K562 (cell line): ENCODE results near the gene SIGLEC11. TPM values are rescaled to one million over a fixed set of nuclear protein-coding genes. Genes with fewer than 3 reads are reported as not detected.
A peak's percentile ranks its signal among the peaks of the same experiment; 100 is the strongest.

Source experiments
- ARID4B ChIP-seq: sonication (generic); formaldehyde crosslinking; IDR thresholded peaks from 2 replicates; pipeline ENCODE4 v1.8.0; 2022; ENCODE audit warnings: mild to moderate bottlenecking, missing genetic modification reagents
- ATF1 ChIP-seq, 2 experiments: fragments of 450-650 bp in 1 of 2; IDR thresholded peaks; 2 replicates each; pipeline ENCODE4 v1.6.1; 2016; ENCODE audit warnings: missing compliant biosample characterization in 1 of 2, missing genetic modification characterization in 1 of 2
- BRD4 ChIP-seq: fragments of 200-600 bp; sonication (generic); IDR thresholded peaks from 2 replicates; pipeline ENCODE4 v1.6.1; 2017; ENCODE audit warnings: inconsistent platforms
- CHD1 ChIP-seq: fragments of 200-600 bp; sonication (generic); IDR thresholded peaks from one replicate; pipeline ENCODE4 v1.6.1; 2012; ENCODE audit warnings: mild to moderate bottlenecking, moderate library complexity, low read length, inconsistent platforms
- DPF2 ChIP-seq: fragments of 450-650 bp; IDR thresholded peaks from 2 replicates; pipeline ENCODE4 v1.6.1; 2016
- ETV1 ChIP-seq: fragments of 450-650 bp; conservative IDR thresholded peaks from 2 replicates; pipeline ENCODE4 v1.6.1; 2016; ENCODE audit warnings: missing genetic modification characterization, control low read depth, low read depth, missing compliant biosample characterization
- RERE ChIP-seq: sonication (generic); formaldehyde crosslinking; IDR thresholded peaks from 2 replicates; pipeline ENCODE4 v1.8.0; 2023; ENCODE audit warnings: missing genetic modification reagents, mild to moderate bottlenecking, borderline replicate concordance
- THAP12 ChIP-seq: fragments of 250-450 bp; sonication (Bioruptor Pico); IDR thresholded peaks from 2 replicates; pipeline ENCODE4 v1.9.0; 2021; ENCODE audit warnings: mild to moderate bottlenecking, inconsistent platforms
- TRIM25 ChIP-seq: fragments of 450-650 bp; IDR thresholded peaks from 2 replicates; pipeline ENCODE4 v1.7.0; 2016; ENCODE audit warnings: borderline replicate concordance
- ZNF134 ChIP-seq: fragments of 250-450 bp; sonication (Bioruptor Pico); conservative IDR thresholded peaks from 2 replicates; pipeline ENCODE4 v1.4.0; 2020
- ZNF224 ChIP-seq: sonication (generic); formaldehyde crosslinking; IDR thresholded peaks from 2 replicates; pipeline ENCODE4 v1.8.0; 2022; ENCODE audit warnings: mild to moderate bottlenecking, missing genetic modification reagents
- ZNF785 ChIP-seq: fragments of 250-450 bp; sonication (Bioruptor Pico); IDR thresholded peaks from 2 replicates; pipeline ENCODE4 v1.4.0; 2020; ENCODE audit warnings: mild to moderate bottlenecking
- polyA plus RNA-seq, 8 experiments: library from polyadenylated mRNA; depleted of rRNA in 4 of 8; stranded (reverse) in 5 of 8; unstranded in 3 of 8; fragments of >200 nt; fragmentation: Nextera tagmentation in 2 of 8; fragmentation: Illumina TruSeq in 1 of 8; extraction: Ambion mirVana in 2 of 8; extraction: Trizol in 1 of 8; gene quantifications; 2 replicates each; pipeline versions ENCODE4 v1.2.1 to v1.2.3, GENCODE V29; 2011 to 2014; ENCODE audit warnings: inconsistent platforms in 1 of 8, missing spikeins in 1 of 8
- total RNA-seq, 7 experiments: library from RNA; depleted of rRNA in 6 of 7; stranded (reverse); fragments of >200 nt in 6 of 7; fragmentation: Illumina TruSeq in 2 of 7; extraction: Trizol in 2 of 7; gene quantifications; 2 replicates each; pipeline versions ENCODE4 v1.2.1 to v1.2.3, GENCODE V29; 2011 to 2021; ENCODE audit warnings: low replicate concordance in 1 of 7

Gene SIGLEC11
- total and polyA plus RNA-seq, 9 of the 15 experiments (the other 6 are each of a cell fraction or from before 2014, with no cell fraction given) = not detected

- TF ChIP-seq ARID4B (peak; percentile 67; the same call in 1 of the 2 replicates), THAP12 (CRISPR knock-in tag) (peak; percentile 73), RERE (CRISPR knock-in tag) (peak; percentile 20; the same call in 1 of the 2 replicates), ZNF224 (CRISPR knock-in tag) (no peak), ATF1 (CRISPR knock-in tag; IDR thresholded peaks at IDR 0.05) (no peak), ATF1 (tag; IDR thresholded peaks at IDR 0.05) (peak; percentile 83), DPF2 (peak; percentile 41; the same call in 1 of the 2 replicates), ETV1 (tag) (no peak), BRD4 (peak; percentile 67; the same call in 1 of the 2 replicates), ZNF134 (CRISPR knock-in tag) (no peak), ZNF785 (CRISPR knock-in tag) (no peak), CHD1 (peak; percentile 31), TRIM25 (0 out of 2 replicates have a peak, but pooled peaks have one; percentile 25)
Measured at GRCh38 chr19:49929611-49930482, 31.1 kb downstream of the SIGLEC11 start (continued).
